Smooth muscle cell of bladder (primary cell): ENCODE results near the gene ZNF160. TPM values are rescaled to one million over a fixed set of nuclear protein-coding genes. Genes with fewer than 3 reads are reported as not detected.

Experiments used
- total RNA-seq: library from RNA; depleted of rRNA; stranded (reverse); fragments of >200 nt; gene quantifications from 2 replicates; pipeline ENCODE4 v1.2.3, GENCODE V29; 2014

ZNF160 gene
- 24.0 and 31.8 TPM in 2 replicates for total RNA-seq

GRCh38 chr19:53103234-53104203 is at the start of gene ZNF160:
ZNF160 (minus strand) TSS chr19:53103422; CDS start chr19:53086276, 17,146 bp downstream.

GRCh38 chr19:53132141-53132991 is 29.1 kb upstream of the ZNF160 start, which contains the start of gene ZNF415:
ZNF415 (minus strand) TSS chr19:53132910; CDS start chr19:53122676, 10,234 bp downstream.

Other genes with a start within 250 kb of the ZNF160 start
- 29.7 and 30.0 TPM in 2 replicates for gene ZNF468, start 245.8 kb downstream of the ZNF160 start, total RNA-seq
- gene ZNF320, start 205.8 kb downstream of the ZNF160 start, total RNA-seq, result 8.1 and 10.1 TPM in 2 replicates
- 3.6 and 3.7 TPM in 2 replicates for gene ZNF888, start 180.0 kb downstream of the ZNF160 start, total RNA-seq
- gene ZNF816, start 140.5 kb downstream of the ZNF160 start, total RNA-seq, result 9.5 and 11.3 TPM in 2 replicates
- gene ERVV-1, start 89.5 kb downstream of the ZNF160 start, total RNA-seq, result under 0.01 TPM in 1 of 2 replicates, not detected in the other
- under 0.01 TPM in 1 of 2 replicates, not detected in the other for gene ERVV-2, start 58.7 kb downstream of the ZNF160 start, total RNA-seq
- 11.3 and 13.7 TPM in 2 replicates for gene ZNF415, start 29.5 kb upstream of the ZNF160 start, total RNA-seq
- 7.0 and 7.4 TPM in 2 replicates for gene ZNF347, start 55.6 kb upstream of the ZNF160 start, total RNA-seq
- gene ZNF665, start 89.9 kb upstream of the ZNF160 start, total RNA-seq, result 4.4 and 5.7 TPM in 2 replicates
- gene ZNF677, start 151.5 kb upstream of the ZNF160 start, total RNA-seq, result 8.8 and 10.4 TPM in 2 replicates
- not detected in 2 replicates for gene VN1R2, start 154.9 kb upstream of the ZNF160 start, total RNA-seq
- not detected in 2 replicates for gene VN1R4, start 164.3 kb upstream of the ZNF160 start, total RNA-seq
- 7.1 and 8.0 TPM in 2 replicates for gene ZNF845, start 230.3 kb upstream of the ZNF160 start, total RNA-seq